ENCODE measurements around the gene CA6. TPM values are rescaled to one million over a fixed set of nuclear protein-coding genes. Genes with fewer than 3 reads are reported as not detected.

Gene CA6
- total RNA-seq, 1 experiment from 2014 or later, result not detected

DNA sequence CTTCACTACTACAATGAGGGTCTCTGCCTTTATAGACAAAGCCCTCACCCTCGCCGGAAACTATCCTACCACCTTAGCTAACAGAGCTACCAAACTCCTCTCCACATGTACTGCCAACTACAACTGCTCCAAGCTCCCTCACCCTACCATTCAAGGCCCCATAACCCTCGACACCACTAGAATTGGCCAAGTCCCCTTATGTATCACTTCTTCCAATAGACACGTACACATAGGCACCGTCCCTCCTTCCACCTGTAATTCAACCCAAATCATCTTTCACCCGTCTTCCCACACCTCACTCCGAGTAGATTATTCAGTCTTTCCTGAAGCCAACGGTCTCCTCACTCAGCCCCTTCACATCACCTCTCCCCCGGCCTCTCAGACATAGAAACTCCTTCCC is 19.7 kb upstream of the CA6 start:
- TF ChIP-seq, protein P1, sequence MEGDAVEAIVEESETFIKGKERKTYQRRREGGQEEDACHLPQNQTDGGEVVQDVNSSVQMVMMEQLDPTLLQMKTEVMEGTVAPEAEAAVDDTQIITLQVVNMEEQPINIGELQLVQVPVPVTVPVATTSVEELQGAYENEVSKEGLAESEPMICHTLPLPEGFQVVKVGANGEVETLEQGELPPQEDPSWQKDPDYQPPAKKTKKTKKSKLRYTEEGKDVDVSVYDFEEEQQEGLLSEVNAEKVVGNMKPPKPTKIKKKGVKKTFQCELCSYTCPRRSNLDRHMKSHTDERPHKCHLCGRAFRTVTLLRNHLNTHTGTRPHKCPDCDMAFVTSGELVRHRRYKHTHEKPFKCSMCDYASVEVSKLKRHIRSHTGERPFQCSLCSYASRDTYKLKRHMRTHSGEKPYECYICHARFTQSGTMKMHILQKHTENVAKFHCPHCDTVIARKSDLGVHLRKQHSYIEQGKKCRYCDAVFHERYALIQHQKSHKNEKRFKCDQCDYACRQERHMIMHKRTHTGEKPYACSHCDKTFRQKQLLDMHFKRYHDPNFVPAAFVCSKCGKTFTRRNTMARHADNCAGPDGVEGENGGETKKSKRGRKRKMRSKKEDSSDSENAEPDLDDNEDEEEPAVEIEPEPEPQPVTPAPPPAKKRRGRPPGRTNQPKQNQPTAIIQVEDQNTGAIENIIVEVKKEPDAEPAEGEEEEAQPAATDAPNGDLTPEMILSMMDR (IDR thresholded peaks at IDR 0.05), result no peak
- TF ChIP-seq SIN3A (IDR thresholded peaks at IDR 0.05; ENCODE audit: borderline replicate concordance, insufficient read depth, low read depth, low read length), result no peak
- TF ChIP-seq POLR2AphosphoS5 (IDR thresholded peaks at IDR 0.05; ENCODE audit: low read depth, low read length), result no peak
- TF ChIP-seq TCF7L2 (IDR thresholded peaks at IDR 0.05; ENCODE audit: low read depth, low read length), result no peak
- no peak for TF ChIP-seq REST (IDR thresholded peaks at IDR 0.05; ENCODE audit: insufficient read depth in 1 of 2, low read depth in 2 of 2, low read length in 1 of 2)
- Histone ChIP-seq H3K27ac (ENCODE audit: low read length) (no peak overlapping the region), H3K27me3 (ENCODE audit: control insufficient read depth, insufficient read depth, low read length) (no peaks in the 10 kb centered on the region), H3K4me1 (ENCODE audit: control insufficient read depth, insufficient read depth, low read length) (no peaks in the 10 kb centered on the region), H3K9me3 (ENCODE audit: control insufficient read depth, insufficient read depth, low read depth, low read length) (no peaks in the 10 kb centered on the region), H3K4me3 (ENCODE audit: low read depth in 2 of 2, low read length in 2 of 2) (no peak overlapping the region), H3K36me3 (ENCODE audit: control insufficient read depth, insufficient read depth, low read length) (no peaks in the 10 kb centered on the region)
- ChIA-PET CTCF (interaction anchor here (0.6 kb wide), 1 partner anchor 85 kb away, joined by 12 read pairs; no protein-coding TSS in a partner anchor), POLR2A (no interaction called here)
- no peak for DNase-seq (ENCODE audit: low read depth, low spot score)
- in situ Hi-C loops (cut with HindIII; ENCODE audit: low pct_unique_long_range_greater_than_20kb, low sequenced_read_pairs), result no loop called here
- no peak for ATAC-seq
- intact Hi-C loops (cut with micrococcal nuclease; ENCODE audit: unreplicated experiment), result no loop called here
- no TSS peak for BruUV-seq (replicated peaks)

DNA sequence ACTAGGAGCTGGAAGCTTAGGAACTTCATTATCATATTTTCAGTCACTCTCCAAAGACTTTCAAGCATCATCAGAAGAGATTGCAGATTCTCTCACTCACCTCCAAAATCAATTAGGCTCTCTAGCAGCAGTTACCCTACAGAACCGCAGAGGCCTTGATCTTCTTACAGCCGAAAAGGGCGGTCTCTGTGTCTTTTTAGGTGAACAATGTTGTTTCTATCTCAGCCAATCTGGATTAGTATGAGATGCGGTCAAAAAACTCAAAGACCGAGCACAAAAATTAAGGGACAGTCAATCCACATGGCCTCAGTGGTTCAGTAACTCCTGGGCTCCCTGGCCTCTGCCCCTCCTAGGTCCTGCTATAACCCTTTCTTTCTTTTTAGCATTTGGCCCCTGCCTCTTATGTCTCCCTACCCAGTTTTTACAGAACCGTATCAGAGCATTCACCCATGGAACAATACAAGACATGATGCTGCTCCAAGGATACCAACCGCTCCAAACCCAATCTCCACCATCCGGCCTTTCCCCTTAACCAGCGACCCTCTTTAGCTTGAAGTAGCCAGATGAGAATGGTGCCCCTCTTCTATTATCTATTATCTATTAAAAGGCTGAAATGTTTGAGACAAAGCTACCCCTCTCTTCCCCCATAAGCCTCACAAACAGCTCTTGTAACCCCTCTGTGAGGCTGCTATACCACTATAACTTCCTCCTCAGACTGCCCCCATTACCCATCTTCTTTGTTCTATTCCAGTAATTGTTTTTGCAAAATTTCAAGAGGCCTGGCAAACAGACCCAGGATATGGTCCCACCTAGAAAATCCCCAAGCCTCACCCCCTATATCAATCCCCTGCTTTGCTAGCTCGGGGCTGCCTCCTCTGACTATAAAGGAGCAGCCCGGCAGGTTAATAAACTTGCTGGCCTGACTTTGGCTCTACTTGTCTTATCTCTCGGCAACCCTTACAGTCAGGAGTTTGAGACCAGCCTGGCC is 18.7 kb upstream of the CA6 start:
- in situ Hi-C loops (cut with HindIII; ENCODE audit: low pct_unique_long_range_greater_than_20kb, low sequenced_read_pairs), result no loop called here
- POLR2A ChIA-PET, result no interaction called here

More for the DNA sequence above, 18.7 kb upstream of the CA6 start:
- no peak for DNase-seq (ENCODE audit: low read depth, low spot score)
- Histone ChIP-seq H3K4me1 (ENCODE audit: control insufficient read depth, insufficient read depth, low read length) (no peaks in the 10 kb centered on the region), H3K36me3 (ENCODE audit: control insufficient read depth, insufficient read depth, low read length) (no peaks in the 10 kb centered on the region), H3K27me3 (ENCODE audit: control insufficient read depth, insufficient read depth, low read length) (no peaks in the 10 kb centered on the region), H3K27ac (ENCODE audit: low read length) (no peak overlapping the region), H3K4me3 (ENCODE audit: low read depth in 2 of 2, low read length in 2 of 2) (no peak overlapping the region), H3K9me3 (ENCODE audit: control insufficient read depth, insufficient read depth, low read depth, low read length) (no peaks in the 10 kb centered on the region)
- CTCF ChIA-PET, result interaction anchor here (0.6 to 1.1 kb wide), 3 partner anchors 8 to 78 kb away, joined by 5 to 15 read pairs (median 5); no protein-coding TSS in a partner anchor
- BruUV-seq (replicated peaks), result no TSS peak
- ATAC-seq, result no peak
- intact Hi-C loops (cut with micrococcal nuclease; ENCODE audit: unreplicated experiment), result no loop called here
- TF ChIP-seq POLR2AphosphoS5 (IDR thresholded peaks at IDR 0.05; ENCODE audit: low read depth, low read length) (no peak), TCF7L2 (IDR thresholded peaks at IDR 0.05; ENCODE audit: low read depth, low read length) (no peak), REST (IDR thresholded peaks at IDR 0.05; ENCODE audit: insufficient read depth in 1 of 2, low read depth in 2 of 2, low read length in 1 of 2) (no peak), SIN3A (IDR thresholded peaks at IDR 0.05; ENCODE audit: borderline replicate concordance, insufficient read depth, low read depth, low read length) (no peak)
- TF ChIP-seq, protein P1 (IDR thresholded peaks at IDR 0.05), result no peak
